BE2C (cell line): Measurements from ENCODE around the gene TXNDC15. TPM values are rescaled to one million over a fixed set of nuclear protein-coding genes. Genes with fewer than 3 reads are reported as not detected.

Source experiments
- DNase-seq: peaks from one replicate; pipeline ENCODE4 v3.0.0-alpha.2; 2020
- H3K27me3 ChIP-seq: fragments of 250-450 bp; sonication (Bioruptor Pico); 2 replicates; pipeline ENCODE4 v1.5.1; 2020; ENCODE audit warnings: mild to moderate bottlenecking
- H3K36me3 ChIP-seq: fragments of 250-450 bp; sonication (Bioruptor Pico); 2 replicates; pipeline ENCODE4 v1.5.1; 2020; ENCODE audit warnings: mild to moderate bottlenecking
- H3K4me1 ChIP-seq: fragments of 250-450 bp; sonication (Bioruptor Pico); 2 replicates; pipeline ENCODE4 v1.5.1; 2020
- H3K4me3 ChIP-seq: 2 replicates; pipeline ENCODE4 v1.5.1; 2011; ENCODE audit warnings: low read depth, low read length
- H3K9me3 ChIP-seq: fragments of 250-450 bp; sonication (Bioruptor Pico); 2 replicates; pipeline ENCODE4 v1.5.1; 2020
- polyA plus RNA-seq: library from polyadenylated mRNA; unstranded; fragments of >200 nt; gene quantifications from one replicate; pipeline ENCODE4 v1.2.1, GENCODE V29; 2012; ENCODE audit warnings: low read depth, missing spikeins; ENCODE audit not compliant: insufficient read length, insufficient read depth
- TF ChIP-seq, protein P1 (sequence below): IDR thresholded peaks from 2 replicates; pipeline ENCODE4 v1.5.1; 2012; ENCODE audit warnings: mild to moderate bottlenecking, low read depth, low read length

The TXNDC15 gene
- 102 TPM for polyA plus RNA-seq

- DNase-seq, result peak; percentile 88
- Histone ChIP-seq H3K4me3 (peak within 1 kb of the TSS; percentile 86), H3K36me3 (no peaks in the 10 kb centered on the region), H3K4me1 (peaks cover 18% of the 10 kb centered on the region), H3K9me3 (no peaks in the 10 kb centered on the region), H3K27me3 (no peaks in the 10 kb centered on the region)
- TF ChIP-seq, protein P1, sequence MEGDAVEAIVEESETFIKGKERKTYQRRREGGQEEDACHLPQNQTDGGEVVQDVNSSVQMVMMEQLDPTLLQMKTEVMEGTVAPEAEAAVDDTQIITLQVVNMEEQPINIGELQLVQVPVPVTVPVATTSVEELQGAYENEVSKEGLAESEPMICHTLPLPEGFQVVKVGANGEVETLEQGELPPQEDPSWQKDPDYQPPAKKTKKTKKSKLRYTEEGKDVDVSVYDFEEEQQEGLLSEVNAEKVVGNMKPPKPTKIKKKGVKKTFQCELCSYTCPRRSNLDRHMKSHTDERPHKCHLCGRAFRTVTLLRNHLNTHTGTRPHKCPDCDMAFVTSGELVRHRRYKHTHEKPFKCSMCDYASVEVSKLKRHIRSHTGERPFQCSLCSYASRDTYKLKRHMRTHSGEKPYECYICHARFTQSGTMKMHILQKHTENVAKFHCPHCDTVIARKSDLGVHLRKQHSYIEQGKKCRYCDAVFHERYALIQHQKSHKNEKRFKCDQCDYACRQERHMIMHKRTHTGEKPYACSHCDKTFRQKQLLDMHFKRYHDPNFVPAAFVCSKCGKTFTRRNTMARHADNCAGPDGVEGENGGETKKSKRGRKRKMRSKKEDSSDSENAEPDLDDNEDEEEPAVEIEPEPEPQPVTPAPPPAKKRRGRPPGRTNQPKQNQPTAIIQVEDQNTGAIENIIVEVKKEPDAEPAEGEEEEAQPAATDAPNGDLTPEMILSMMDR, result no peak
These were observed at the start of gene TXNDC15 for GRCh38 chr5:134873987-134874830. TXNDC15 (plus strand) TSS chr5:134874371; CDS start chr5:134874428, 57 bp downstream.

DNA sequence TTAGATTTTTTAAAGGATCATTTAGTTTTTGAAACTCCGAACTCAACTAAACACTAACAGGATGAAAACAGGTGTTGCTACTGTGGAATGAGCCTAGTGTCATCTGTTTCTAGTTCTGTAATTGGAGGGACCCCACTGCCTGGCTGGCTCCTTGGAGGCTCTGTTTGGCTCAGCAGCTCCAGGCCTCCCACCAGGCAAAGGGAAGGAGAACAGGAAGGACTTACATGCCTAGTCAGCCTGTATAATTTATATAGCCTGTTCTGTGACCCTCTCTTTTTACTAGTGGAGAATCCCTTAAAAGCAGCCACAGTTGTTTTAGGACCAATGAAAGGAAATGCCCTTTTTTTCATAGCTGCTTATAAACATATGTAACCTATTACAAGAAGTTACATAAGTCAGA, 49.5 kb upstream of the TXNDC15 start:
- DNase-seq, result no peak
- Histone ChIP-seq H3K36me3 (peaks cover 66% of the 10 kb centered on the region), H3K4me1 (no peaks in the 10 kb centered on the region), H3K27me3 (no peaks in the 10 kb centered on the region), H3K9me3 (no peaks in the 10 kb centered on the region), H3K4me3 (no peak overlapping the region)
- TF ChIP-seq, protein P1, result no peak

GRCh38 chr5:134825212-134825611, 49.0 kb upstream of the TXNDC15 start:
- Histone ChIP-seq H3K36me3 (peaks cover 61% of the 10 kb centered on the region), H3K4me1 (no peaks in the 10 kb centered on the region), H3K27me3 (no peaks in the 10 kb centered on the region), H3K4me3 (no peak overlapping the region), H3K9me3 (no peaks in the 10 kb centered on the region)
- DNase-seq, result no peak
- TF ChIP-seq, protein P1, result no peak

GRCh38 chr5:134833340-134834032, 40.7 kb upstream of the TXNDC15 start:
- peaks cover 42% of the 10 kb centered on the region for H3K36me3 ChIP-seq
- DNase-seq, result no peak
- TF ChIP-seq, protein P1, result no peak

DNA sequence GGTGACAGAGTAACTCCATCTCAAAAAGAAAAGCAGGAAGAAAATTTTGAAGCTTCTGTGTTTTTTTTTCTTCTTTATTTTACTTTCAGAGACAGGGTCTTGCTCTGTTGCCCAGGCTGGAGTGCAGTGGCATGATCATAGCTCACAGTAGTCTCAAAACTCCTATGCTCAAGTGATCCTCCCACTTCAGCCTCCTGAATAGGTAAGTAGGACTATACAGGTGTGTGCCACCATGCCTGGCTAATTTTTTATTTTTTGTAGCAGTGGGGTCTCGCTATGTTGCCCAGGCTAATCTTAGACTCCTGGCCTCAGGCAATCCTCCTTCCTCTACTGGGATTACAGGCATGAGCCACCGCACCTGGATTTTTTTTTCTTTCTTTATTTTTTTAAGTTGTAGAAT, 38.5 kb upstream of the TXNDC15 start:
- no peak for DNase-seq
- H3K4me3 ChIP-seq, result no peak overlapping the region
- TF ChIP-seq, protein P1, result no peak
- peaks cover 43% of the 10 kb centered on the region for H3K36me3 ChIP-seq
- H3K9me3 ChIP-seq, result no peaks in the 10 kb centered on the region
- no peaks in the 10 kb centered on the region for H3K27me3 ChIP-seq
- no peaks in the 10 kb centered on the region for H3K4me1 ChIP-seq

More at GRCh38 chr5:134833340-134834032, 40.7 kb upstream of the TXNDC15 start:
- Histone ChIP-seq H3K4me3 (no peak overlapping the region), H3K27me3 (no peaks in the 10 kb centered on the region), H3K9me3 (no peaks in the 10 kb centered on the region), H3K4me1 (no peaks in the 10 kb centered on the region)
